Adrenal gland (tissue), 5 donors: ENCODE results near the gene MEI4.

Experiments
- CTCF ChIP-seq, 6 experiments: fragments of 450-650 bp in 4 of 6; fragments of 200-600 bp in 2 of 6; sonication (generic) in 1 of 6; IDR thresholded peaks; 1 replicate in 5 of 6; 2 replicates in 1 of 6; pipeline versions ENCODE4 v1.5.1 to v1.8.0; 2016 to 2021; ENCODE audit warnings: antibody characterized with exemption in 6 of 6, mild to moderate bottlenecking in 2 of 6, moderate library complexity in 1 of 6
- POLR2A ChIP-seq, 2 donors: fragments of 450-650 bp; IDR thresholded peaks; one replicate each; pipeline ENCODE4 v1.6.1; 2017; ENCODE audit warnings: antibody characterized with exemption in 2 of 2, mild to moderate bottlenecking in 2 of 2, moderate library complexity in 1 of 2
- donor health status: DM: no; HTN: no; CAD: no.

- TF ChIP-seq POLR2A (IDR thresholded peaks at IDR 0.05) (no peak), CTCF (IDR thresholded peaks at IDR 0.05) (no peak)
Measured at GRCh38 chr6:77764364-77764763, 111.5 kb downstream of the MEI4 start.
